BJ (cell line): ENCODE data around the gene EXD1. TPM values are rescaled to one million over a fixed set of nuclear protein-coding genes. Genes with fewer than 3 reads are reported as not detected.

Experiments
- CTCF ChIA-PET: fragments of 350-600 bp; formaldehyde crosslinking; extraction: SDS; loops from one replicate; lab custom pipeline; 2021; ENCODE audit warnings: antibody characterized with exemption, inconsistent platforms; lab: Yijun Ruan, JAX
- POLR2A ChIA-PET: fragments of 300-600 bp; sonication (Branson Sonifier 250); formaldehyde crosslinking; extraction: SDS; loops from one replicate; lab custom pipeline; 2021; ENCODE audit warnings: antibody characterized with exemption; lab: Charles Lee
- DNase-seq: peaks from one replicate; pipeline ENCODE4 v3.0.0-alpha.2; 2011; ENCODE audit warnings: low read depth
- H3K27me3 ChIP-seq: 2 replicates; pipeline ENCODE4 v1.6.0; 2011; ENCODE audit warnings: low read length; ENCODE audit not compliant: control insufficient read depth, insufficient read depth
- H3K36me3 ChIP-seq: 2 replicates; pipeline ENCODE4 v1.5.1; 2011; ENCODE audit warnings: low read length; ENCODE audit not compliant: control insufficient read depth, insufficient read depth
- H3K4me3 ChIP-seq: 2 replicates; pipeline ENCODE4 v1.5.1; 2011; ENCODE audit warnings: low read depth, mild to moderate bottlenecking, control low read depth, low read length
- polyA plus RNA-seq: library from polyadenylated mRNA; depleted of rRNA; stranded (reverse); fragments of >200 nt; gene quantifications from 2 replicates; pipeline ENCODE4 v1.2.3, GENCODE V29; 2011
- TF ChIP-seq, protein P1 (sequence below): IDR thresholded peaks from 2 replicates; pipeline ENCODE4 v1.5.1; 2011; ENCODE audit warnings: low read depth, mild to moderate bottlenecking, control low read depth, inconsistent platforms, low read length, moderate library complexity; ENCODE audit not compliant: insufficient read depth

EXD1 gene
- polyA plus RNA-seq, 1 experiment, result not detected

DNA sequence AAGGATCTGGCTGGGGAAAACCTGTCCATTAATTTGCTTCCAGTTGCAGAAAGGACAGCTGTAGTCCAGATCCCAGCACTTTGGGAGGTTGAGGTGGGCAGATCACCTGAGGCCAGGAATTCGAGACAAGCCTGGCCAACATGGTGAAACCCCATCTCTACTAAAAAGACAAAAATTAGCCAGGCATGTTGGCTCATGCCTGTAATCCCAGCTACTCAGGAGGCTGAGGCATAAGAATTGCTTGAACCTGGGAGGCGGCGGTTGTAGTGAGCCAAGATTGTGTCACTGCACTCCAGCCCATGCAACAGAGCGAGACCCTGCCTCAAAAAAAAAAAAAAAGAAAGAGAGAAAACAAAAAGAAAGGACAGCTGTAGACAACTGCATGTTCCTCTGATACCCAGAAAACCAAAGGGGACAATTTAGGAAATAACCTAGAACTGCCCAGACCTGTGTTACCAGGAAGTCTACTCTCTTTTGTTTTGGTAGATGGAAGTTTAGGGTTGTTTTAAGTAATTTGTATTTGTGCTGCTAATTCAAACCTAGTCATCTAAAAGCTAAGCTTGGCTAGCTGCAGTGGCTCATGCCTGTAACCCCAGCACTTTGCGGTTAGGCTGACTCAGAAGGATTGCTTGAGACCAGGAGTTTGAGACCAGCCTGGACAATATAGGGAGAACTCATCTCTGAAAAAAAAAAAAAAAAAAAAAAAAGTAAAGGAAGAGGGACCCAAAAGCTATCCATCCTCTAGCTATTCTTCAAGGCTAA is 22.7 kb downstream of the EXD1 start:
- Histone ChIP-seq H3K27me3 (no peaks in the 10 kb centered on the region; the same call in 1 of the 2 replicates), H3K4me3 (no peak overlapping the region), H3K36me3 (no peaks in the 10 kb centered on the region)
- no peak for DNase-seq
- TF ChIP-seq, protein P1, sequence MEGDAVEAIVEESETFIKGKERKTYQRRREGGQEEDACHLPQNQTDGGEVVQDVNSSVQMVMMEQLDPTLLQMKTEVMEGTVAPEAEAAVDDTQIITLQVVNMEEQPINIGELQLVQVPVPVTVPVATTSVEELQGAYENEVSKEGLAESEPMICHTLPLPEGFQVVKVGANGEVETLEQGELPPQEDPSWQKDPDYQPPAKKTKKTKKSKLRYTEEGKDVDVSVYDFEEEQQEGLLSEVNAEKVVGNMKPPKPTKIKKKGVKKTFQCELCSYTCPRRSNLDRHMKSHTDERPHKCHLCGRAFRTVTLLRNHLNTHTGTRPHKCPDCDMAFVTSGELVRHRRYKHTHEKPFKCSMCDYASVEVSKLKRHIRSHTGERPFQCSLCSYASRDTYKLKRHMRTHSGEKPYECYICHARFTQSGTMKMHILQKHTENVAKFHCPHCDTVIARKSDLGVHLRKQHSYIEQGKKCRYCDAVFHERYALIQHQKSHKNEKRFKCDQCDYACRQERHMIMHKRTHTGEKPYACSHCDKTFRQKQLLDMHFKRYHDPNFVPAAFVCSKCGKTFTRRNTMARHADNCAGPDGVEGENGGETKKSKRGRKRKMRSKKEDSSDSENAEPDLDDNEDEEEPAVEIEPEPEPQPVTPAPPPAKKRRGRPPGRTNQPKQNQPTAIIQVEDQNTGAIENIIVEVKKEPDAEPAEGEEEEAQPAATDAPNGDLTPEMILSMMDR, result no peak
- POLR2A ChIA-PET, result no interaction called here
- CTCF ChIA-PET, result interaction anchor here (0.8 to 1.0 kb wide), 3 partner anchors 10 to 23 kb away, joined by 3 to 4 read pairs (median 4); partner anchors contain the start of genes CHP1 and EXD1

DNA sequence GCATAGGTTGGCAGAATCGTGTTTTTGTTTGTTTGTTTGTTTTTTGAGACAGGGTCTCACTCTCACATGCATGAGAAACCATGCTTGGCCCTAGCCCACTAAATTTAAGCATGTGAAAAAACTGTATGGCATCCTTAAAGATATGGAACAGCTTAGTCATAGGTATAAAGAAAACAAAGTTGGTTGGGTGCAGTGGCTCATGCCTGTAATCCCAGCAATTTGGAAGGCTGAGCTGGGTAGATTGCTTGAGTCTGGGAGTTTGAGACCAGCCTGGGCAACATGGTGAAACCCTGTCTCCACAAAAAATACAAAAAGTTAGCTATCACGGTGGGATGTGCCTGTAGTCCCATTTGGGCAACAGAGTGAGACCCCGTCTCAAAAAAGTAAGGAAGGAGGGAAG is 25.2 kb downstream of the EXD1 start:
- CTCF ChIA-PET, result interaction anchor here (0.9 kb wide), 1 partner anchor 25 kb away, joined by 3 read pairs; no protein-coding TSS in a partner anchor
- H3K4me3 ChIP-seq, result no peak overlapping the region
- TF ChIP-seq, protein P1, result no peak
- H3K36me3 ChIP-seq, result no peaks in the 10 kb centered on the region
- H3K27me3 ChIP-seq, result no peaks in the 10 kb centered on the region; the same call in 1 of the 2 replicates
- DNase-seq, result no peak
- POLR2A ChIA-PET, result no interaction called here

DNA sequence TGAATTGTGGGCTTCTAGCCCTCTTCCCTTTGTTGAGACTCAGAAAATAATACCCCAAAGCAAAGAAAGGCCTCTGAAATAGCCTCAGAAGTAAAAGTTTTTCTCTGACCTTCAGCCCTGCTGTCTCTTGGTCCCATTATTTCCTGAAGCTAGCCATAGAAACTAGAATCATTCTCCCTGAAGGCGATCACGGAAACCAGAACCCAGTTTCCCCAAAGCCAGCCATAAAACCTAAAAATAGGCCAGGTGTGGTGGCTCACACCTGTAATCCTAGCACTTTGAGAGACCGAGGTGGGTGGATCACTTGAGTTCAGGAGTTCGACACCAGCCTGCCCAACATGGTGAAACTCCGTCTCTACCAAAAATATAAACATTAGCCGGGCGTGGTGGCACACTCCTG is 27.2 kb downstream of the EXD1 start:
- DNase-seq, result no peak
- CTCF ChIA-PET, result interaction anchor here (1.5 to 1.7 kb wide), 2 partner anchors 18 to 298 kb away, joined by 7 read pairs; no protein-coding TSS in a partner anchor

DNA sequence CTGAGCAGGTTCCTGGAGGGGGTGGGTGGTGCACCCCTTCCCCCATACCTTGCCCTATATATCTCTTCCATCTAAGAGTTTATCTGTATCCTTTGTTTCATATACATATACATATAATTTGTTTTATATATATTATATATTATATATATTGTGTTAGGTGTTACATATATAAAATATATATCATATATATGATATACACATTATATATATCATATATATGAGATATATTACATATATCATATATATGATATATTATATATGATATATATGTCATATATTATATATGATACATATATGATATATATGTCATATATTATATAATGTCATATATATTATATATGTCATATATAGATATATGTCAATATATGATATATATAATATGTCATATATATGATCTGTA is 31.1 kb downstream of the EXD1 start:
- TF ChIP-seq, protein P1, result no peak
- POLR2A ChIA-PET, result no interaction called here
- DNase-seq, result no peak
- CTCF ChIA-PET, result interaction anchor here (1.3 kb wide), 1 partner anchor 14 kb away, joined by 3 read pairs; no protein-coding TSS in a partner anchor
- Histone ChIP-seq H3K27me3 (no peaks in the 10 kb centered on the region), H3K36me3 (no peaks in the 10 kb centered on the region), H3K4me3 (no peak overlapping the region)

More for the DNA sequence above, 27.2 kb downstream of the EXD1 start:
- POLR2A ChIA-PET, result no interaction called here
- Histone ChIP-seq H3K36me3 (no peaks in the 10 kb centered on the region), H3K4me3 (no peak overlapping the region), H3K27me3 (no peaks in the 10 kb centered on the region)
- TF ChIP-seq, protein P1, result no peak

DNA sequence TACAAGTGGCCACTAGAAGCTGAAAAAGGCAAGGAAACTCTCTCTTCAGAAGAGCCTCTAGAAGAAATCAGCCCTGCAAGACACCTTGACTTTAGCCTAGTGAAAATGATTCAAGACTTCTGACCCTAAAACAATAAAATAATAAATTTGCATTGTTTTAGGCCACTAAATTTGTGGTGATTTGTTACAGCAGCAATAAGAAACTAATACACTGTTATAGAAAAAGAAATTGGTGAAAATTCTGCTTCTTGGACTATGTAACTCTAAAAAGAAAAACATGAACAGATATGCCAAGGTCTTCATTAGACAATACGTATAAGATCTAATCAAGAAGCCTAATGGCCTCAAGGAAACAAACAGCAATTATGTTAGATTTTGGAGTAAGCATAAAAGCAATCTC is 36.1 kb downstream of the EXD1 start:
- no peak for DNase-seq
- Histone ChIP-seq H3K27me3 (no peaks in the 10 kb centered on the region), H3K36me3 (no peaks in the 10 kb centered on the region), H3K4me3 (no peak overlapping the region)
- CTCF ChIA-PET, result interaction anchor here (0.7 to 1.2 kb wide), 2 partner anchors 12 to 603 kb away, joined by 3 to 4 read pairs; no protein-coding TSS in a partner anchor
- POLR2A ChIA-PET, result no interaction called here
- TF ChIP-seq, protein P1, result no peak
